Caco-2 (cell line): ENCODE measurements around the gene A2ML1. TPM values are rescaled to one million over a fixed set of nuclear protein-coding genes. Genes with fewer than 3 reads are reported as not detected.
A peak's percentile ranks its signal among the peaks of the same experiment; 100 is the strongest.

Experiments used
- Bru-seq: library from RNA; stranded (reverse); fragments of 400-500 nt; gene quantifications from one replicate; lab custom pipeline; 2021; lab: Mats Ljungman, UMichigan
- BruChase-seq, 2 experiments: library from RNA; stranded (reverse); fragments of 400-500 nt; gene quantifications; one replicate each; lab custom pipeline; 2021; lab: Mats Ljungman, UMichigan
- BruUV-seq: library from RNA; stranded (reverse); fragments of 400-500 nt; replicated peaks from 2 replicates; lab custom pipeline; 2021; lab: Mats Ljungman, UMichigan
- CTCF ChIA-PET: fragments of 300-600 bp; sonication (Branson Sonifier 250); formaldehyde crosslinking; loops from one replicate; lab custom pipeline; 2022; ENCODE audit warnings: antibody characterized with exemption; lab: Charles Lee
- POLR2A ChIA-PET: fragments of 300-600 bp; sonication (Branson Sonifier 250); formaldehyde crosslinking; loops from one replicate; lab custom pipeline; 2022; ENCODE audit warnings: antibody characterized with exemption; lab: Charles Lee
- DNase-seq, 2 experiments: peaks; one replicate each; pipeline versions ENCODE4 v3.0.0 to v3.0.0-alpha.2; 2020 to 2022
- H3K27me3 ChIP-seq: replicated peaks from 2 replicates; pipeline ENCODE4 v1.6.0; 2011; ENCODE audit warnings: low read length; ENCODE audit not compliant: control insufficient read depth, insufficient read depth
- H3K36me3 ChIP-seq: 2 replicates; pipeline ENCODE4 v1.5.1; 2011; ENCODE audit warnings: low read length; ENCODE audit not compliant: control insufficient read depth, insufficient read depth
- H3K4me1 ChIP-seq: fragments of 250-450 bp; sonication (Bioruptor Pico); 2 replicates; pipeline ENCODE4 v1.5.1; 2020; ENCODE audit warnings: mild to moderate bottlenecking
- H3K4me3 ChIP-seq: 2 replicates; pipeline ENCODE4 v1.5.1; 2011; ENCODE audit warnings: low read depth, mild to moderate bottlenecking, control low read depth, low read length
- H3K9me3 ChIP-seq: fragments of 250-450 bp; sonication (Bioruptor Pico); 2 replicates; pipeline ENCODE4 v1.5.1; 2020; ENCODE audit warnings: mild to moderate bottlenecking, moderate library complexity
- H3K27ac Mint-ChIP-seq: one replicate; pipeline ENCODE4 v1.8.0; 2022; ENCODE audit warnings: mixed read lengths; ENCODE audit not compliant: unreplicated experiment
- H3K27me3 Mint-ChIP-seq: one replicate; pipeline ENCODE4 v1.8.0; 2022; ENCODE audit warnings: mixed read lengths; ENCODE audit not compliant: insufficient read depth, unreplicated experiment
- H3K36me3 Mint-ChIP-seq: one replicate; pipeline ENCODE4 v1.8.0; 2022; ENCODE audit warnings: mild to moderate bottlenecking, mixed read lengths; ENCODE audit not compliant: insufficient read depth, unreplicated experiment
- H3K4me1 Mint-ChIP-seq: one replicate; pipeline ENCODE4 v1.8.0; 2022; ENCODE audit warnings: low read depth, mixed read lengths; ENCODE audit not compliant: unreplicated experiment
- H3K4me3 Mint-ChIP-seq: one replicate; pipeline ENCODE4 v1.8.0; 2022; ENCODE audit warnings: mild to moderate bottlenecking, moderate library complexity, mixed read lengths; ENCODE audit not compliant: unreplicated experiment
- H3K9me3 Mint-ChIP-seq: one replicate; pipeline ENCODE4 v1.8.0; 2022; ENCODE audit warnings: mixed read lengths; ENCODE audit not compliant: unreplicated experiment
- intact Hi-C: fragments of 100-400 bp; cut with micrococcal nuclease; formaldehyde crosslinking; loops from one replicate; pipeline ENCODE4 v1.10.0; 2022; ENCODE audit not compliant: unreplicated experiment
- long read RNA-seq: library from polyadenylated mRNA; stranded (forward); transcript quantifications from one replicate; pipeline ENCODE4 v2.0.0, GENCODE V29; 2022
- total RNA-seq: library from RNA; stranded (reverse); gene quantifications from 2 replicates; pipeline ENCODE4 v1.2.3, GENCODE V29; 2022
- TF ChIP-seq, protein P1 (sequence below), 2 experiments: fragments of 200-600 bp in 1 of 2; IDR thresholded peaks; 1 replicate in 1 of 2; 2 replicates in 1 of 2; pipeline versions ENCODE4 v1.5.1 to v1.8.0; 2011 to 2022; ENCODE audit warnings: antibody characterized with exemption in 1 of 2, control low read depth in 1 of 2, inconsistent platforms in 1 of 2, low read depth in 1 of 2, low read length in 1 of 2, mild to moderate bottlenecking in 1 of 2, moderate library complexity in 1 of 2; ENCODE audit not compliant: insufficient read depth in 1 of 2, severe bottlenecking in 1 of 2, unreplicated experiment in 1 of 2

The A2ML1 gene
- total RNA-seq, result not detected in 2 replicates
- percentile 1 among the genes with signal in this experiment for Bru-seq, nascent RNA
- BruChase-seq, experiment 1, labeled RNA remaining after a 2-hour chase, result percentile 1 among the genes with signal in this experiment
- percentile 5 among the genes with signal in this experiment for BruChase-seq, experiment 2, labeled RNA remaining after a 6-hour chase
- long read RNA-seq, result 0 reads

DNA sequence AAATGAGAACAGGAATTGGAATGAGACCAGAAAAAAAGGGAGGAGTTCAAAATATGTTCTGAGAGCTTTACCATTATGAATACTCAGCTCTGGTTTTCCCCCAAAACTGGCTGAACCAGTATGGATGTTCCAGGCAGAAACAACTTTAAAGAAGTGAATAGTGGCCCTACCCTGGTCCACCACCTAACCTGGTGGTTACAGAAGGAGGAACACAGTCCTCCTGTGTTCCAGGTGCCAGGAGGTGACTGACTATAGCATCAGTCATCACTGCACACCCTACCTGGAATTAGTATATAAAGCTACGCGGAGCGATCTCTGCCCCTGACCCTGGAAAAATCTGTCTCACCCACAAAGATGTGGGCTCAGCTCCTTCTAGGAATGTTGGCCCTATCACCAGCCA lies at the start of gene A2ML1:
Gene A2ML1 (plus strand): TSS at position 324 of the 400 bp plus-strand sequence. CDS start 31 bp downstream, at position 355.
- BruUV-seq, result no TSS peak
- Histone ChIP-seq H3K4me1 (no peaks in the 10 kb centered on the region), H3K27me3 (no peaks in the 10 kb centered on the region), H3K9me3 (peaks cover 4% of the 10 kb centered on the region; the same call in 1 of the 2 replicates), H3K4me3 (no peak within 1 kb of the TSS), H3K36me3 (no peaks in the 10 kb centered on the region)
- Mint-ChIP-seq H3K9me3 (peaks cover 5% of the 10 kb centered on the region), H3K36me3 (no peaks in the 10 kb centered on the region), H3K27ac (no peak within 1 kb of the TSS), H3K27me3 (peaks cover 7% of the 10 kb centered on the region), H3K4me1 (no peaks in the 10 kb centered on the region), H3K4me3 (no peak within 1 kb of the TSS)
- no peak for DNase-seq
- CTCF ChIA-PET, result no interaction called here
- intact Hi-C loops, result no loop called here
- POLR2A ChIA-PET, result no interaction called here
- TF ChIP-seq, protein P1, sequence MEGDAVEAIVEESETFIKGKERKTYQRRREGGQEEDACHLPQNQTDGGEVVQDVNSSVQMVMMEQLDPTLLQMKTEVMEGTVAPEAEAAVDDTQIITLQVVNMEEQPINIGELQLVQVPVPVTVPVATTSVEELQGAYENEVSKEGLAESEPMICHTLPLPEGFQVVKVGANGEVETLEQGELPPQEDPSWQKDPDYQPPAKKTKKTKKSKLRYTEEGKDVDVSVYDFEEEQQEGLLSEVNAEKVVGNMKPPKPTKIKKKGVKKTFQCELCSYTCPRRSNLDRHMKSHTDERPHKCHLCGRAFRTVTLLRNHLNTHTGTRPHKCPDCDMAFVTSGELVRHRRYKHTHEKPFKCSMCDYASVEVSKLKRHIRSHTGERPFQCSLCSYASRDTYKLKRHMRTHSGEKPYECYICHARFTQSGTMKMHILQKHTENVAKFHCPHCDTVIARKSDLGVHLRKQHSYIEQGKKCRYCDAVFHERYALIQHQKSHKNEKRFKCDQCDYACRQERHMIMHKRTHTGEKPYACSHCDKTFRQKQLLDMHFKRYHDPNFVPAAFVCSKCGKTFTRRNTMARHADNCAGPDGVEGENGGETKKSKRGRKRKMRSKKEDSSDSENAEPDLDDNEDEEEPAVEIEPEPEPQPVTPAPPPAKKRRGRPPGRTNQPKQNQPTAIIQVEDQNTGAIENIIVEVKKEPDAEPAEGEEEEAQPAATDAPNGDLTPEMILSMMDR (IDR thresholded peaks at IDR 0.05; ENCODE audit: insufficient read depth in 1 of 2, low read depth in 1 of 2, low read length in 1 of 2, severe bottlenecking in 1 of 2, unreplicated experiment in 1 of 2), result no peak

DNA sequence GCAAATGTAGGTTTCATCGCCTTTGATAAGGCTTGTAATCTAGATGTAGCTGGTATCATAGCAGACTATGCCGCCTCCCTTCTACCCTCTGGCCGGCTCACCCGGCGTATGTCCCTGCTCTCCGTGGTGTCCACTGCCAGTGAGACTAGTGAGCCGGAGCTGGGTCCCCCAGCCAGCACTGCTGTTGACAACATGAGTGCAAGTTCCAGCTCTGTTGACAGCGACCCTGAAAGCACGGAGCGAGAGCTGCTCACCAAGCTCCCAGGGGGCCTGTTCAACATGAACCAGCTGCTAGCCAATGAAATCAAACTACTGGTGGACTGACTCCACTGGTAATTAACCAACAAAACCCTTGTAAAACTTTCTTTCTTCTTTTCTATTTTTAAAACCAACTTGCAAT lies 49.0 kb upstream of the A2ML1 start:
- Histone ChIP-seq H3K27me3 (no peaks in the 10 kb centered on the region), H3K4me1 (no peaks in the 10 kb centered on the region), H3K36me3 (no peaks in the 10 kb centered on the region), H3K4me3 (no peak overlapping the region), H3K9me3 (no peaks in the 10 kb centered on the region)
- Mint-ChIP-seq H3K27me3 (peaks cover 15% of the 10 kb centered on the region), H3K27ac (no peak overlapping the region), H3K9me3 (no peaks in the 10 kb centered on the region), H3K36me3 (no peaks in the 10 kb centered on the region), H3K4me1 (no peaks in the 10 kb centered on the region), H3K4me3 (no peak overlapping the region)
- DNase-seq, result no peak
- TF ChIP-seq, protein P1 (IDR thresholded peaks at IDR 0.05; ENCODE audit: insufficient read depth in 1 of 2, low read depth in 1 of 2, low read length in 1 of 2, severe bottlenecking in 1 of 2, unreplicated experiment in 1 of 2), result no peak
- ChIA-PET CTCF (no interaction called here), POLR2A (no interaction called here)
- intact Hi-C loops, result no loop called here
- no TSS peak for BruUV-seq

DNA sequence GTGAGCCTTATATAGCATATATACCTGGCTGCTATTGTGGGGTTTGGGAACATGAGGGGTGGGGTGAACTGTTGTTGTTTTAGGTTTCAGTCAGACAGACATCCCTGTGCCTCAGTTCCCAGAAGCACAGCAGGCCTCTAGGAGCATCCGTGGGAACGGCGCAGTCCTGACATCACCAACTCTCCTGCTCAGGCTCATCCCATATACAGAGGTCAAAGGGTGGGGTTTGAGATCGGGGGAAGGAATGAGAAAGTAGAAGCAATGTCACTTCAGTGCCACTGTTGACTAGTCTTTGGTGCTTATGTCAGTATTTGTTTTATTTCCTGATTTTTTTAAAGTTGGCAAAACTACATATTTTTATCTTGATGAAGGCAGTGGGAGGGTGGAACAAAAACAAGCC lies 43.1 kb upstream of the A2ML1 start:
- Mint-ChIP-seq H3K36me3 (no peaks in the 10 kb centered on the region), H3K4me1 (no peaks in the 10 kb centered on the region), H3K27me3 (peaks cover 6% of the 10 kb centered on the region), H3K9me3 (no peaks in the 10 kb centered on the region), H3K4me3 (no peak overlapping the region), H3K27ac (no peak overlapping the region)
- CTCF ChIA-PET, result no interaction called here
- BruUV-seq, result no TSS peak
- Histone ChIP-seq H3K36me3 (no peaks in the 10 kb centered on the region), H3K4me1 (no peaks in the 10 kb centered on the region), H3K4me3 (no peak overlapping the region), H3K27me3 (no peaks in the 10 kb centered on the region), H3K9me3 (no peaks in the 10 kb centered on the region)
- POLR2A ChIA-PET, result no interaction called here
- TF ChIP-seq, protein P1 (IDR thresholded peaks at IDR 0.05; ENCODE audit: insufficient read depth in 1 of 2, low read depth in 1 of 2, low read length in 1 of 2, severe bottlenecking in 1 of 2, unreplicated experiment in 1 of 2), result no peak
- no peak for DNase-seq
- intact Hi-C loops, result no loop called here
